ENCODE results near the gene VASP.
A peak's percentile ranks its signal among the peaks of the same experiment; 100 is the strongest.

The VASP gene

DNA sequence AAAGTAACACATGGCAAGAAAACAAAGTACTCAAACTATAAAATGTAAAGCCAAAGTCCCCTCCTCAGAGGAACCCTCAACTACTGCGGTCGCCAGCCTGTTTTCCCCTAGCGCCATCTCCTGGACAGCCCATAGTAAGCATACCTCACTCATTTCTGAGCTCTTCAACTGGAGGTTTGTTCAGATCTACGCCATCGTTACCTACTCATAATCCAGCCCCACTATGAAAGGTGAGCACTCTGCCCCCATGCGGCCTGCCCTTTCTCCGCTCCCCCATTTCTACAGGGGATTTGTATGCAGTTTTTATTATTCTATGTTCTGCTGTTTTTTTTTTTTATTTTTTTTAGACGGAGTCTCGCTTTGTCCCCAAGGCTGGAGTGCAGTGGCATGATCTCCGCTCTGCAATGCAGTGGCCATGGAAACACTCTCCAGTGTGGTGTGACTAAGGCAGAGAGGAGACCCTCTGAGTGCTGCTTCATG, 51.2 kb downstream of the VASP start:
- DNase-seq = peak; percentile 40

- no peak for DNase-seq
Observed at GRCh38 chr19:45560038-45560437, 52.8 kb downstream of the VASP start.

- no peak for DNase-seq
Observed at GRCh38 chr19:45560686-45561085, 53.4 kb downstream of the VASP start.

- no peak for DNase-seq
Observed at GRCh38 chr19:45564131-45564780, 57.0 kb downstream of the VASP start.

DNA sequence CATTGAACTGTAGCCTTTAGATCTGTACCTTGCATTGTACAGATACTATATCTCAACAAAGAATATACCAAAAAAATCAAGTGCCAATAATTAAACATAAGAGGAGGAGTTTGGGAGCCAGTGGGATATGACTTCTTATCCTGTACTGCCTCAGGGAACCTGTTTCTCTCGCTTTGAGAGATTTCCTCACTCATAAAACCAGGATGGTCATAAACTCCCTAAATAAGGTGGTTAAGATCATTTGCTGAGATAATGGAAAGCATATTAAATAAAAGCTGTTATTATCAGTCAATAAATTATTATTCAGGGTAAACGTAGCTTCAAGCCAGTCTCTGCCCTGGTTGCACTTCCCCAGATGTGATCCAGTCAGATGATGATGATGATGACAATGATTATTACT, 60.3 kb downstream of the VASP start:
- no peak for DNase-seq

DNA sequence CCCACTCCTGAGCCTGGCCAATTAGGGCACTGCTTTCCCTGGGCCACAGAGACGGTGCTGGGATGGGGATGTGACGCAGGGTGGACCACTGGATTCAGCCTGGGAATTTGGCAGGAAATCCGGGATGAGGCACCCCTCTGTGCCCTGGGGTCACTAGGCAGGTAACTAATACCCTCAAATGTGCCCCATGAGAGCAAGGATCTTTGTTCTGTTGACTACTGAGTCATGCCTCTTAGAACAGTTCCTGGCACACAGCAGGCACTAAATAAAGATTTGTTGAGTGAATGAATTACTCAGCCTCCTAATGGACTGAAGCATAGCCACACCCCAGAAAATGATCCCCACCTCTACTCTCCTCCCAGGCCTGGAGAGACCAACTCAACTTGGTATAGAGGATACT, 61.5 kb downstream of the VASP start:
- no peak for DNase-seq

- DNase-seq = peak; percentile 45
Observed at GRCh38 chr19:45569619-45570421, 62.5 kb downstream of the VASP start.

DNA sequence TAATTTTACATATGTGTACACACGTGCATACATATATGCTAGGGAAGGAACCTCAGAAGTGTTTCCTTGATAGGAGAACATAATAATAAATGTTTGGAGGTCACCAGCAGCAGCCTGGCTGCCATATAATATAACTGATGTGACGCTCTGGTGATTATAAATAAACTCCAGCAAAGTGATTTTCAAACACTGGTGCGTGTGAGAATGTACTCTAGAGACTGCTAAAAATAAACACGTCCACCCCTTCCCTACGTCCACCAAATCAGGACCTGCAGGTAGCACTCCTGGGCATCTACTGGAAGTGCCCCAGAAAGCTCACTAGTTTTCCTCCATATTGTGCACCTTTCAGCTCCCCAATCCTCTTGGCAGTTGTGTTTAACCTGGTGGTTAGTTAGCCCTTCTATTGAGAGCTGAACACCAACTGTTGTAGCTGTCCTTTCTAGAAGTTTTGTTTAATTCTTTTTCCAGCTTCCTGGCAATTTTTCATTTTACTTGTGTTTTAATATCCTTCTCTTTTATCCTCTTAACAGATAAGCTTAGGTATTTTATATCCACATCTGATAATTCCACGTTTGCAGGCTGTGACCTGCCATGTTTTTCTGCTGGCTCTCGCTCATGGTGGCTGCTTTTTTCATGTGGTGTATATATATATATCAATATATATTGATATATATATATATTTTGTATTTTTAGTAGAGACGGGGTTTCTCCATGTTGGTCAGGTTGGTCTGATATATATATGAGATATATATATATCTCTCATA, 64.4 kb downstream of the VASP start:
- no peak for DNase-seq

GRCh38 chr19:45574526-45574925, 67.2 kb downstream of the VASP start:
- DNase-seq = no peak

DNA sequence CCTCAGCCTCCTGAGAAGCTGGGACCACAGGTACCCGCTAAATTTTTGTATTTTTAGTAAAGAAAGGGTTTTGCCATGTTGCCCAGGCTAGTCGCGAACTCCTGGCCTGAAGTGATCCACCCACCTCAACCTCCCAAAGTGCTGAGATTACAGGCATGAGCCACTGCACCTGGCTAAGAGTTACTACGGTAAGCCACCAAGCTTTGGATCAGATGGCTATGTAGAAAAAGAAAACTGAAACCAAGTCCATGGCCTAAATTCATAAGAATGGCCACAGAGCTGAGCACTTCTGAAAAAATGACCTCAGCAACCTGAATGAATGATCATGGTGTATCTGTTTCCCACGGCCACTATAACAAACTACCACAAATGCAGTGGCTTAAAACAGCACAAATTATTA, 67.9 kb downstream of the VASP start:
- no peak for DNase-seq
